ENCODE results near the gene HSPB7. TPM values are rescaled to one million over a fixed set of nuclear protein-coding genes. Genes with fewer than 3 reads are reported as not detected.

Gene HSPB7
- polyA plus RNA-seq, 3 donors: not detected

DNA sequence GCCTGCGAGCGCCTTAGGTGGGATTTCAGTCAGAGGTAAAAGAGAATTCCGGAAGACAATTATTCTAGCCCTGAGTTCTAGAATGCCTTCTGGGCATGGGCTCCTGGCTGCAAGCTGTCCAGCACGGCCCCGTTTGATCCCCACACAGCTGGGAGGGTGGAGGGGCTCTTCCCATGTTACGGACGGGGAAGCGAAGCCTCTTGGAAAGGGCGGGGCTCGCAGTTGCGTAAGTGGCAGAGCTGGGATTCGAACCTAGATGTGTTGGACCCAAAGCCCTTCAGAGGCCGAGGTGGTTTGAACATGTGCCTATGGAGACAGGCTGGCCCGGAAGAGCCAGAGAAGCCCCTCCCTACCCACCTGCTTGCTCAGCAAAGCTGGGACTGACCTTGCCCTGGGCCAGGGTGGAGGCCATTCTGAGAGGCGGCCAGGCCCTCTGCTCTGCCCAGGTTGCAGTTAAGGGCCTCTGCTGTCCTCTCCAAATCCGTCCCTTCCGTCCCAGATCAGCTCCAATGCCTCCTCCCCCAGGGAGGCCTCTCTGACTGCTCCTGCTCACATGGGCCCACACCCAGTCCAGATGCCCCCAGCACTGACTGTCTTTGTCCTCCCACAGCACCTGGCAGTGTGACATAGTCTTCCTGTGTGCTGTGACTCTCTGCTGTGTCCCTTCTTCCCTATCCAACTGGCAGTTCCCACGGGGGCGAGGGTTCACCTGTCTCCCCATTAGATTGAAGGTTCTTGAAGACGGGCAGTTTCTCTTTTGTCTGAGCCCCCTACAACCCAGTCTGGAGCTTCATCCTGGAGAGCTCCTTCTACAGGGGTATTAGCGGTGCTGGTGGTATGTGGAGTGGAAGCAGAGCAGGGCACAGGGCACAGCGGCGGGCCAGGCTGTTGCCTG is 1.2 kb upstream of the HSPB7 start:
- H3K9ac ChIP-seq (ENCODE audit: insufficient read depth, low read length, poor library complexity, severe bottlenecking): no peak overlapping the region
- H3K9me3 ChIP-seq (replicated peaks in 1 of 2; ENCODE audit: control insufficient read depth in 1 of 2, insufficient read depth in 1 of 2, low read length in 2 of 2): no peaks in the 10 kb centered on the region
- H3K4me2 ChIP-seq (replicated peaks; ENCODE audit: extremely low read depth, low read length, poor library complexity, severe bottlenecking): no peak overlapping the region
- H2AFZ ChIP-seq (ENCODE audit: insufficient read depth, low read depth, low read length, poor library complexity, severe bottlenecking): no peak overlapping the region
- H3K79me2 ChIP-seq (ENCODE audit: insufficient read depth, low read length): no peaks in the 10 kb centered on the region
- no peak for TF ChIP-seq CTCF (IDR thresholded peaks at IDR 0.05)
- WGBS (ENCODE audit: insufficient coverage): 86% methylated on average over 18 of the region's 23 CpGs
- peaks cover 6% of the 10 kb centered on the region for H3K4me1 Mint-ChIP-seq
- H3K4me3 ChIP-seq (replicated peaks in 1 of 3; ENCODE audit: low read depth in 2 of 3, low read length in 3 of 3): no peak overlapping the region
- H3K27ac Mint-ChIP-seq: peak overlapping the region in 1 of 7 donors; percentile 23
- H3K36me3 Mint-ChIP-seq: no peaks in the 10 kb centered on the region
- peaks cover 10 to 25% (median 19%) of the 10 kb centered on the region in 3 donors for H3K27me3 Mint-ChIP-seq (ENCODE audit: low read depth in 3 of 3)
- peaks cover 0 to 7% of the 10 kb centered on the region in 2 donors for H3K4me1 ChIP-seq (ENCODE audit: control insufficient read depth in 1 of 2, insufficient read depth in 2 of 2, low read length in 2 of 2)
- no peaks in the 10 kb centered on the region for H3K27me3 ChIP-seq (ENCODE audit: control insufficient read depth in 2 of 2, insufficient read depth in 2 of 2, low read length in 2 of 2)
- H3K27ac ChIP-seq (ENCODE audit: low read depth in 1 of 2, low read length in 2 of 2): no peak overlapping the region
- DNase-seq: no peak
- no peak overlapping the region for H3K4me3 Mint-ChIP-seq
- no peaks in the 10 kb centered on the region for H3K36me3 ChIP-seq (replicated peaks in 1 of 2; ENCODE audit: control insufficient read depth in 1 of 2, insufficient read depth in 2 of 2, low read length in 2 of 2)
- H4K20me1 ChIP-seq (ENCODE audit: insufficient read depth, low read length): no peaks in the 10 kb centered on the region
- no peaks in the 10 kb centered on the region for H3K9me3 Mint-ChIP-seq
- intact Hi-C loops (cut with micrococcal nuclease): loop anchor here in 1 of 2 donors (10.0 kb wide), 1 partner anchor 166 kb away; no protein-coding TSS in a partner anchor

DNA sequence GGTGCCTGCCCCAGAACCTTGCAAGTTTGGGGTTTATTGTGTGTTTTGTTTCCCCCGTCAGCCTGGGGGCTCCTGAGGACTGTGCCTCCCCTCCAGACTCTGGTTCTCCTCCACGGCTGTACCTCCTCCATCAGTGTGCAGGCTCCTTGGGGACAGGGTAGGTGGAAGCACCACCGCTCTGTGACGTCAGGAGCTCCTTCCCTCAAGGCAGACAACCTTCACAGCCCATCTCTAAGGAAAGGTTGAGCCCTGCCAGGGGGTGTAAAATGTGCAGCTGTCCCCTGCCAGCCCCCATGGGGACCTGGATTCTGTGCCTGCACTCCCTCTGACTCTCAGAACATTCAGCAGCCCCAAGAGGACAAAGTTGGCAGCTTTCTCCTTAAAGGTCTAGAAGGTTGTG is 465 bp upstream of the HSPB7 start:
- Mint-ChIP-seq H3K4me3 (no peak overlapping the region), H3K27ac (no peak overlapping the region), H3K9me3 (no peaks in the 10 kb centered on the region), H3K36me3 (no peaks in the 10 kb centered on the region), H3K4me1 (peaks cover 8% of the 10 kb centered on the region), H3K27me3 (ENCODE audit: low read depth in 3 of 3) (peaks cover 8 to 28% (median 22%) of the 10 kb centered on the region in 3 donors)
- no peaks in the 10 kb centered on the region for H3K9me3 ChIP-seq (replicated peaks in 1 of 2; ENCODE audit: control insufficient read depth in 1 of 2, insufficient read depth in 1 of 2, low read length in 2 of 2)
- peaks cover 3 to 12% of the 10 kb centered on the region in 2 donors for H3K4me1 ChIP-seq (ENCODE audit: control insufficient read depth in 1 of 2, insufficient read depth in 2 of 2, low read length in 2 of 2)
- intact Hi-C loops (cut with micrococcal nuclease): loop anchor here in 1 of 2 donors (10.0 kb wide), 1 partner anchor 166 kb away; no protein-coding TSS in a partner anchor
- H3K4me2 ChIP-seq (replicated peaks; ENCODE audit: extremely low read depth, low read length, poor library complexity, severe bottlenecking): no peak overlapping the region
- H3K27ac ChIP-seq (ENCODE audit: low read depth in 1 of 2, low read length in 2 of 2): no peak overlapping the region
- no peaks in the 10 kb centered on the region for H3K27me3 ChIP-seq (ENCODE audit: control insufficient read depth in 2 of 2, insufficient read depth in 2 of 2, low read length in 2 of 2)
- 100% methylated on average over 1 of the region's 4 CpGs for WGBS (ENCODE audit: insufficient coverage)
- DNase-seq: no peak
- no peaks in the 10 kb centered on the region for H3K79me2 ChIP-seq (ENCODE audit: insufficient read depth, low read length)
- H2AFZ ChIP-seq (ENCODE audit: insufficient read depth, low read depth, low read length, poor library complexity, severe bottlenecking): peak overlapping the region; percentile 53
- H4K20me1 ChIP-seq (ENCODE audit: insufficient read depth, low read length): no peaks in the 10 kb centered on the region
- TF ChIP-seq CTCF (IDR thresholded peaks at IDR 0.05): no peak
- H3K36me3 ChIP-seq (replicated peaks in 1 of 2; ENCODE audit: control insufficient read depth in 1 of 2, insufficient read depth in 2 of 2, low read length in 2 of 2): no peaks in the 10 kb centered on the region
- H3K4me3 ChIP-seq (replicated peaks in 1 of 3; ENCODE audit: low read depth in 2 of 3, low read length in 3 of 3): no peak overlapping the region
- H3K9ac ChIP-seq (ENCODE audit: insufficient read depth, low read length, poor library complexity, severe bottlenecking): no peak overlapping the region
